MM.1S (cell line): ENCODE measurements around the gene CHD6.

Experiments used
- DNase-seq: peaks from one replicate; pipeline ENCODE4 v3.0.0-alpha.2; 2015
- H2AFZ ChIP-seq: fragments of 300-600 bp; sonication (generic); 2 replicates; pipeline ENCODE4 v1.6.0; 2016; ENCODE audit warnings: antibody characterized with exemption, low read length
- H3F3A ChIP-seq: fragments of 300-600 bp; sonication (generic); 2 replicates; pipeline ENCODE4 v1.6.1; 2016; ENCODE audit warnings: mild to moderate bottlenecking, antibody characterized with exemption, low read length, moderate library complexity, mixed read lengths; ENCODE audit not compliant: insufficient read depth
- H3K27ac ChIP-seq: fragments of 300-600 bp; sonication (generic); 2 replicates; pipeline ENCODE4 v1.5.1; 2016; ENCODE audit warnings: mild to moderate bottlenecking, low read length
- H3K27me3 ChIP-seq: fragments of 300-600 bp; sonication (generic); replicated peaks from 2 replicates; pipeline ENCODE4 v1.6.0; 2016; ENCODE audit warnings: low read length; ENCODE audit not compliant: insufficient read depth
- H3K36me3 ChIP-seq: fragments of 300-600 bp; sonication (generic); replicated peaks from 2 replicates; pipeline ENCODE4 v1.6.1; 2016; ENCODE audit warnings: mild to moderate bottlenecking, low read length, mixed read lengths; ENCODE audit not compliant: insufficient read depth
- H3K4me1 ChIP-seq: fragments of 300-600 bp; sonication (generic); 2 replicates; pipeline ENCODE4 v1.6.1; 2016; ENCODE audit warnings: low read length, mixed read lengths
- H3K4me2 ChIP-seq: fragments of 300-600 bp; sonication (generic); 2 replicates; pipeline ENCODE4 v1.6.0; 2016; ENCODE audit warnings: low read depth, low read length
- H3K4me3 ChIP-seq: fragments of 300-600 bp; sonication (generic); 2 replicates; pipeline ENCODE4 v1.5.1; 2016; ENCODE audit warnings: low read length, mixed read lengths
- H3K79me2 ChIP-seq: fragments of 300-600 bp; sonication (generic); 2 replicates; pipeline ENCODE4 v1.6.1; 2016; ENCODE audit warnings: mixed run types, low read length, mixed read lengths
- H3K9ac ChIP-seq: fragments of 300-600 bp; sonication (generic); 2 replicates; pipeline ENCODE4 v1.6.1; 2016; ENCODE audit warnings: low read length, mixed read lengths
- H3K9me2 ChIP-seq: fragments of 300-600 bp; sonication (generic); replicated peaks from 2 replicates; pipeline ENCODE4 v1.6.1; 2016; ENCODE audit warnings: mild to moderate bottlenecking, low read length, mixed read lengths; ENCODE audit not compliant: insufficient read depth
- H3K9me3 ChIP-seq: fragments of 300-600 bp; sonication (generic); replicated peaks from 2 replicates; pipeline ENCODE4 v1.6.1; 2016; ENCODE audit warnings: mild to moderate bottlenecking, low read length, mixed read lengths; ENCODE audit not compliant: insufficient read depth
- H4K20me1 ChIP-seq: fragments of 300-600 bp; sonication (generic); 2 replicates; pipeline ENCODE4 v1.6.1; 2016; ENCODE audit warnings: mild to moderate bottlenecking, low read length, moderate library complexity, mixed read lengths; ENCODE audit not compliant: insufficient read depth
- CTCF ChIP-seq: fragments of 300-600 bp; sonication (generic); IDR thresholded peaks from 2 replicates; pipeline ENCODE4 v1.5.1; 2016; ENCODE audit warnings: antibody characterized with exemption, low read length, mixed read lengths
- EZH2 ChIP-seq: fragments of 300-600 bp; sonication (generic); optimal IDR thresholded peaks from 2 replicates; pipeline ENCODE3; 2017; ENCODE audit warnings: low read depth, mild to moderate bottlenecking, antibody characterized with exemption, low read length, mixed read lengths
- EZH2phosphoT487 ChIP-seq: fragments of 300-600 bp; sonication (generic); IDR thresholded peaks from 2 replicates; pipeline ENCODE4 v1.6.1; 2018; ENCODE audit warnings: antibody characterized with exemption, low read length

Gene CHD6

GRCh38 chr20:41575412-41575811 lies 42.8 kb downstream of the CHD6 start:
- Histone ChIP-seq H3K9ac (no peak overlapping the region), H3F3A (no peaks in the 10 kb centered on the region), H3K27ac (no peak overlapping the region), H2AFZ (no peak overlapping the region), H3K9me2 (no peaks in the 10 kb centered on the region), H3K4me3 (no peak overlapping the region), H4K20me1 (no peaks in the 10 kb centered on the region), H3K4me1 (peaks cover 9% of the 10 kb centered on the region; the same call in 1 of the 2 replicates), H3K4me2 (no peak overlapping the region), H3K36me3 (no peaks in the 10 kb centered on the region), H3K27me3 (no peaks in the 10 kb centered on the region), H3K79me2 (peaks cover 82% of the 10 kb centered on the region), H3K9me3 (no peaks in the 10 kb centered on the region)
- no peak for DNase-seq
- TF ChIP-seq EZH2 (no peak), EZH2phosphoT487 (no peak), CTCF (no peak)

- Histone ChIP-seq H3K9me2 (no peaks in the 10 kb centered on the region), H3K79me2 (peaks cover 82% of the 10 kb centered on the region), H2AFZ (no peak overlapping the region), H3K4me3 (no peak overlapping the region), H3F3A (no peaks in the 10 kb centered on the region), H3K4me2 (no peak overlapping the region), H3K27ac (no peak overlapping the region), H3K9ac (no peak overlapping the region), H3K4me1 (peaks cover 9% of the 10 kb centered on the region; the same call in 1 of the 2 replicates), H3K36me3 (no peaks in the 10 kb centered on the region), H3K27me3 (no peaks in the 10 kb centered on the region), H4K20me1 (no peaks in the 10 kb centered on the region), H3K9me3 (no peaks in the 10 kb centered on the region)
- TF ChIP-seq CTCF, result no peak
- TF ChIP-seq EZH2, result no peak
- no peak for TF ChIP-seq EZH2phosphoT487
- DNase-seq, result no peak
These were observed 43.3 kb downstream of the CHD6 start for GRCh38 chr20:41574802-41575389.

- H3K36me3 ChIP-seq, result no peaks in the 10 kb centered on the region
- H3K9me2 ChIP-seq, result no peaks in the 10 kb centered on the region
- no peak for DNase-seq
- no peaks in the 10 kb centered on the region for H3K27me3 ChIP-seq
- H3K4me1 ChIP-seq, result peaks cover 11% of the 10 kb centered on the region; the same call in 1 of the 2 replicates
- no peak overlapping the region for H3K4me3 ChIP-seq
- H3K27ac ChIP-seq, result no peak overlapping the region
- no peak overlapping the region for H3K9ac ChIP-seq
- H3K9me3 ChIP-seq, result no peaks in the 10 kb centered on the region
- H3K4me2 ChIP-seq, result no peak overlapping the region
- TF ChIP-seq CTCF, result no peak
- TF ChIP-seq EZH2, result no peak
- TF ChIP-seq EZH2phosphoT487, result no peak
- peaks cover 82% of the 10 kb centered on the region for H3K79me2 ChIP-seq
- no peaks in the 10 kb centered on the region for H3F3A ChIP-seq
- no peak overlapping the region for H2AFZ ChIP-seq
- H4K20me1 ChIP-seq, result no peaks in the 10 kb centered on the region
These were observed 44.2 kb downstream of the CHD6 start for GRCh38 chr20:41573955-41574354.
